Measurements from ENCODE around the gene DUOX1.

- no peak for TF ChIP-seq CTCF (IDR thresholded peaks at IDR 0.05)
- TF ChIP-seq POLR2A (IDR thresholded peaks at IDR 0.05) = no peak
Measured at GRCh38 chr15:45149060-45149459, 19.3 kb downstream of the DUOX1 start.
